ENCODE data around the gene NID2.

The NID2 gene

DNA sequence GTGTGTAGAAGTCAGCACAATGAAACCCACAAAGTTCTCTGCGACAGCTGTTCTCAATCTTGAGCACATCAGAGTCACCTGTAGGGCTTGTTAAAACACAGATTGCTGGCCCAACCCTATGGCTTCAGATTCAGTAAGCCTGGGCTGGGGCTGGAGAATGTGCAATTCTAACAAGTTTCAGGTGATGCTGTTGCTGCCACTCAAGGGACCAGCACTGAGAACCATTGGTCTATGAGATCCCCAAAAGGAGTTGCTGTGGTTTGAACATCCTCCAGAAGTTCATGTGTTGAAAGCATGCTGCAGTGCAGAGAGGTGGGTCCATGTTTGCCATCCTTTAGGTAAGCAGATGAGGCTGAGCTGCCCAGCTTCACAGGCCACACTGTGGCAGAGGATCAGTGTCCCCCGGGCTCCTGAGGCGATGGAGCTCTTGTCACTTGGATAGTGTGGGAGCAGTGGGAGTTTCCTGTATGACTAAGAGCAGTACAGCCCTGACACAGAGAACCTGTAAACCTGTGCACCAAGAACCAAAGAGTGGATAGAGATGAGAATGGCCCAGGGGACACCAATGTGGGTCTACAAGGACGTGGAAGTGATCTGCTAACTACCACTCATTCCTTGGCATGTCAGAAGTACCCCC is 87.5 kb downstream of the NID2 start:
- peak; percentile 16 for DNase-seq (ENCODE audit: low spot score)
- in situ Hi-C loops (cut with MboI; ENCODE audit: low pct_unique_long_range_greater_than_20kb, low sequenced_read_pairs, unreplicated experiment): loop anchor here (25.0 kb wide), 1 partner anchor 694 kb away; no protein-coding TSS in a partner anchor
- TF ChIP-seq CTCF (IDR thresholded peaks at IDR 0.05; ENCODE audit: extremely low read depth, insufficient read depth, missing control alignments): no peak

DNA sequence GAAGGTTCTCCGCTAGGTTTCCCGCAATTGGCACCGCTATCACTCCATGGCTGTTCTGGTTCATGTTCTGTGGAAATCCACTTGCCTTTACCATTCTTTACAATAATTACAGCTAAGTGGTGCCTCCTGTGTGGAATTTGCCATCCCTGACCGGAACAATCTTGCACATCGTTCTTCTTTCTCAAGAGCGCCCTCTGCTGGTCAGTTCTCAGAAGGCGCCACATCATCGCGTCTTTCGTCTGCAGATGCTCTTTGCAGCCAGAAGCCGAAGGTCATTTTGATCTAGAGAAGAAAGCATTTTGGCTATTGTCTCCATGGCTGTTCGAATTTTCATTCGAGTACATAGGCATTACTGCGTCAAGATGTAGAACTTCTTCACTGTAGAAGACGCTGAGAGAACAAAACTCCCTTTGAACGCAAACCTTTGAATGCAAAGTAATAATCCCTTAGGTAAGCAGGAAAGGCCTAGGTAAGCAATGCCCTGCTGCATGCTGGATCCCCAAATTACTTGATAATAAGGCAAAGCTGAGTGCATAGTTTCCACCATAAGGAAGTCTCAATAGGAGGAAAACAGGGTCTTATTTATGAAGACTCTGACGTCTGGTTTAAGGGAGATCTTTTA is 89.7 kb downstream of the NID2 start:
- peak; percentile 46 for DNase-seq (ENCODE audit: low spot score)
- in situ Hi-C loops (cut with MboI; ENCODE audit: low pct_unique_long_range_greater_than_20kb, low sequenced_read_pairs, unreplicated experiment): loop anchor here (10.0 to 25.0 kb wide), 2 partner anchors 134 to 692 kb away; no protein-coding TSS in a partner anchor
- peak; percentile 87 for TF ChIP-seq CTCF (IDR thresholded peaks at IDR 0.05; ENCODE audit: extremely low read depth, insufficient read depth, missing control alignments)

DNA sequence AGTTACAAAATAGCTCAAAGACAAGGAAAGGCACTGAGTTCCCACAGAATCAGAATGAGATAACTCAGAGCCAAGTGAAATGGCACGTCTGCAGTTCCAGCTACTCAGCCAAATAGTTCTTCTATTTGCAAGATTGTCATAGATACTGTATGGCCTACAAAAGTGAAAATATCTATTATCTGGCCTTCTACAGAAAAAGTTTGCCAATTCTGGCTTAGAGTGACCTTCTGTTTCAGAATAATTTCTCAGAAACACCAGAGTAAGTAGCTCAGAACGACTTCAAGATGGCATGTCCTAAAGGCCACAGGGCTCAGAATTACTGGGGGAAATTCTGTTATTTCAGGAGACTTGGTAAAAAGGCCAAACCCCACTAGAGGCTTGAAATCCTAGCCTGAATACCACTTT is 90.2 kb downstream of the NID2 start:
- in situ Hi-C loops (cut with MboI; ENCODE audit: low pct_unique_long_range_greater_than_20kb, low sequenced_read_pairs, unreplicated experiment): loop anchor here (10.0 to 25.0 kb wide), 2 partner anchors 134 to 691 kb away; no protein-coding TSS in a partner anchor
- no peak for DNase-seq (ENCODE audit: low spot score)
- no peak for TF ChIP-seq CTCF (IDR thresholded peaks at IDR 0.05; ENCODE audit: extremely low read depth, insufficient read depth, missing control alignments)

- in situ Hi-C loops (cut with MboI; ENCODE audit: low pct_unique_long_range_greater_than_20kb, low sequenced_read_pairs, unreplicated experiment): loop anchor here (10.0 to 25.0 kb wide), 2 partner anchors 132 to 690 kb away; no protein-coding TSS in a partner anchor
- TF ChIP-seq CTCF (IDR thresholded peaks at IDR 0.05; ENCODE audit: extremely low read depth, insufficient read depth, missing control alignments): no peak
- DNase-seq (ENCODE audit: low spot score): no peak
These were observed 91.8 kb downstream of the NID2 start for GRCh38 chr14:51977075-51977474.

GRCh38 chr14:51972566-51972965 is 96.3 kb downstream of the NID2 start:
- no peak for DNase-seq (ENCODE audit: low spot score)
- TF ChIP-seq CTCF (IDR thresholded peaks at IDR 0.05; ENCODE audit: extremely low read depth, insufficient read depth, missing control alignments): no peak
- in situ Hi-C loops (cut with MboI; ENCODE audit: low pct_unique_long_range_greater_than_20kb, low sequenced_read_pairs, unreplicated experiment): loop anchor here (10.0 kb wide), 1 partner anchor 128 kb away; no protein-coding TSS in a partner anchor

DNA sequence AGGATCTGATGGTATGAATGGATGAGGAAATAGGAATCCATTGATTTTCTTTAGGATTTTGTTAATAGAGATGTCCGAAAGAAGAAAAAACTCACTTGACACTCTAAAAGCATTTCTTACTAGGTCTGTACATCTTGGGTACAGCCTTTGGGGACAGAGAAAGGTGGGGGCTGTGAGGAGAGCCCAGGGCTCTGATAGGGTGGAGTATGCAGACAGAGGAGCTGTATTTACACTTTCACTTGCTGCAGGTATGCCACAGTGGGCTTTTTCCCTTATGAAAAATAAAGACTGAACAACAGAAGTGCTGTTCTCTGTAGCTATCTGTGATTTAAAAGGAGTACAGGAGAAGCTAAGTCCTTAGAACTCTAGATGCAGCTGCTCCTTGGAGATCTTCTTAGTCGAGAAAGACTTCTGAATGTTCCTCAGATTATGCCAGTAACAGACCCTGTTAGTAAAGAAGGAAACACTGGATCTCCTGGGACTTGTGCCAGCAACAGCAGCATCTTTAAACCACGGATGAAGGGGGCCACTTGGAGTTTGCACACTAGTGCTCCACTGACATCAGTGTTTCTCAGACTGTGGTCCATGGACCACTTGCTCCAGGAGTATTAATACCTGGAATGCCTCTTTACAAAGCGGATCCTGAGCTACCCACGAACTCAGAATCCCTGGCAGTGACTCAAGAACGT is 98.9 kb downstream of the NID2 start:
- no peak for TF ChIP-seq CTCF (IDR thresholded peaks at IDR 0.05; ENCODE audit: extremely low read depth, insufficient read depth, missing control alignments)
- DNase-seq (ENCODE audit: low spot score): no peak
- in situ Hi-C loops (cut with MboI; ENCODE audit: low pct_unique_long_range_greater_than_20kb, low sequenced_read_pairs, unreplicated experiment): loop anchor here (10.0 kb wide), 1 partner anchor 125 kb away; no protein-coding TSS in a partner anchor
